HCT116 (cell line): Measurements from ENCODE around the gene FOXF1. TPM values are rescaled to one million over a fixed set of nuclear protein-coding genes. Genes with fewer than 3 reads are reported as not detected.

Source experiments
- ATAC-seq: fragments of 200-7000 bp; cut with Tn5 transposase; 2 replicates; pipeline ENCODE4 v1.9.1; 2020; ENCODE audit warnings: mild to moderate bottlenecking, moderate library complexity
- BruUV-seq: library from RNA; stranded (reverse); fragments of 400-500 nt; replicated peaks from 2 replicates; lab custom pipeline; 2021; lab: Mats Ljungman, UMichigan
- CTCF ChIA-PET: fragments of 300-600 bp; sonication (Branson Sonifier 250); formaldehyde crosslinking; loops from one replicate; lab custom pipeline; 2021; ENCODE audit warnings: antibody characterized with exemption; lab: Charles Lee
- POLR2A ChIA-PET: fragments of 300-600, 350-600 bp; sonication (Branson Sonifier 250); formaldehyde crosslinking; loops from one replicate; lab custom pipeline; 2021; ENCODE audit warnings: antibody characterized with exemption; lab: Charles Lee
- RAD21 ChIA-PET, 2 experiments: fragments of 300-600 bp; sonication (Branson Sonifier 250); formaldehyde crosslinking; loops; one replicate each; lab custom pipeline; 2023; ENCODE audit warnings: low total read pairs in 2 of 2; ENCODE audit not compliant: uncharacterized antibody in 2 of 2, unreplicated experiment in 2 of 2, low non-redundant PET in 1 of 2; lab: Charles Lee
- DNase-seq: peaks from one replicate; pipeline ENCODE4 v3.0.0-alpha.2; 2010; ENCODE audit warnings: low read depth, low spot score
- H2AFZ ChIP-seq: fragments of 200-600 bp; shearing (Covaris generic), sonication (generic); 2 replicates; pipeline ENCODE4 v1.6.1; 2017; ENCODE audit warnings: low read depth, mixed run types, mixed read lengths, antibody characterized with exemption, low read length; ENCODE audit not compliant: poor library complexity, severe bottlenecking
- H3K27ac ChIP-seq: 2 replicates; pipeline ENCODE4 v1.5.1; 2012; ENCODE audit warnings: low read depth, low read length
- H3K27me3 ChIP-seq: fragments of 200-600 bp; sonication (generic); 2 replicates; pipeline ENCODE4 v1.6.1; 2016; ENCODE audit warnings: mixed run types, low read length, mixed read lengths; ENCODE audit not compliant: insufficient read depth
- H3K36me3 ChIP-seq, 2 experiments: fragments of 200-500 bp in 1 of 2; fragments of 200-600 bp in 1 of 2; sonication (Bioruptor generic) in 1 of 2; sonication (generic) in 1 of 2; 2 replicates each; pipeline versions ENCODE4 v1.5.1 to v1.6.1; 2014 to 2016; ENCODE audit warnings: low read length in 2 of 2, inconsistent platforms in 1 of 2, mixed read lengths in 1 of 2, mixed run types in 1 of 2; ENCODE audit not compliant: insufficient read depth in 2 of 2, control insufficient read depth in 1 of 2
- H3K4me1 ChIP-seq, 2 experiments: fragments of 200-600 bp in 1 of 2; sonication (generic) in 1 of 2; 2 replicates each; pipeline versions ENCODE4 v1.5.1 to v1.6.1; 2012 to 2017; ENCODE audit warnings: low read length in 2 of 2, inconsistent platforms in 1 of 2, mild to moderate bottlenecking in 1 of 2, mixed read lengths in 1 of 2, mixed run types in 1 of 2, moderate library complexity in 1 of 2; ENCODE audit not compliant: insufficient read depth in 2 of 2, control insufficient read depth in 1 of 2
- H3K4me2 ChIP-seq: fragments of 200-600 bp; sonication (generic); 2 replicates; pipeline ENCODE4 v1.6.1; 2017; ENCODE audit warnings: mixed run types, low read length, mixed read lengths
- H3K4me3 ChIP-seq, 2 experiments: fragments of 200-600 bp in 1 of 2; sonication (generic) in 1 of 2; replicated peaks in 1 of 2; 2 replicates each; pipeline ENCODE4 v1.5.1; 2011 to 2016; ENCODE audit warnings: low read length in 2 of 2, control low read depth in 1 of 2, low read depth in 1 of 2, mild to moderate bottlenecking in 1 of 2, mixed read lengths in 1 of 2, mixed run types in 1 of 2
- H3K79me2 ChIP-seq: fragments of 200-600 bp; sonication (generic); 2 replicates; pipeline ENCODE4 v1.6.1; 2017; ENCODE audit warnings: mild to moderate bottlenecking, mixed run types, low read length, moderate library complexity, mixed read lengths; ENCODE audit not compliant: insufficient read depth
- H3K9ac ChIP-seq: fragments of 200-600 bp; sonication (generic); 2 replicates; pipeline ENCODE4 v1.6.1; 2016; ENCODE audit warnings: low read length, mixed read lengths
- H3K9me2 ChIP-seq: fragments of 200-600 bp; sonication (generic), shearing (Covaris generic); 2 replicates; pipeline ENCODE4 v1.6.1; 2017; ENCODE audit warnings: mixed run types, mild to moderate bottlenecking, moderate library complexity; ENCODE audit not compliant: insufficient read depth
- H3K9me3 ChIP-seq, 2 experiments: fragments of 200-500 bp in 1 of 2; fragments of 200-600 bp in 1 of 2; sonication (Bioruptor generic) in 1 of 2; sonication (generic) in 1 of 2; 2 replicates each; pipeline ENCODE4 v1.6.1; 2014 to 2017; ENCODE audit warnings: low read length in 2 of 2, mixed read lengths in 2 of 2, inconsistent platforms in 1 of 2, low read depth in 1 of 2, mild to moderate bottlenecking in 1 of 2, mixed run types in 1 of 2, moderate library complexity in 1 of 2; ENCODE audit not compliant: control insufficient read depth in 1 of 2, insufficient read depth in 1 of 2
- H4K20me1 ChIP-seq: fragments of 200-600 bp; sonication (generic), shearing (Covaris generic); 2 replicates; pipeline ENCODE4 v1.6.1; 2017; ENCODE audit warnings: mixed run types, mild to moderate bottlenecking, moderate library complexity; ENCODE audit not compliant: insufficient read depth
- CBX3 ChIP-seq: IDR thresholded peaks from 2 replicates; pipeline ENCODE4 v1.6.1; 2012; ENCODE audit warnings: low read depth
- ELF1 ChIP-seq: IDR thresholded peaks from 2 replicates; pipeline ENCODE4 v1.6.1; 2012; ENCODE audit warnings: low read depth, borderline replicate concordance
- EZH2 ChIP-seq: fragments of 200-600 bp; sonication (generic); IDR thresholded peaks from 2 replicates; pipeline ENCODE4 v1.6.1; 2017; ENCODE audit warnings: antibody characterized with exemption, mixed run types
- EZH2phosphoT487 ChIP-seq: fragments of 200-600 bp; IDR thresholded peaks from 2 replicates; pipeline ENCODE4 v1.6.1; 2018; ENCODE audit warnings: antibody characterized with exemption, borderline replicate concordance
- FOSL1 ChIP-seq: IDR thresholded peaks from 2 replicates; pipeline ENCODE4 v1.6.1; 2012; ENCODE audit warnings: low read depth
- JUND ChIP-seq: IDR thresholded peaks from 2 replicates; pipeline ENCODE4 v1.6.1; 2012
- POLR2A ChIP-seq: IDR thresholded peaks from 2 replicates; pipeline ENCODE4 v1.7.0; 2011; ENCODE audit warnings: borderline replicate concordance; ENCODE audit not compliant: insufficient read depth, insufficient read length; ENCODE audit errors: extremely low read depth
- SIN3A ChIP-seq: IDR thresholded peaks from 2 replicates; pipeline ENCODE4 v1.6.1; 2012; ENCODE audit warnings: low read depth
- SP1 ChIP-seq: IDR thresholded peaks from 2 replicates; pipeline ENCODE4 v1.6.1; 2012; ENCODE audit warnings: low read depth
- SRF ChIP-seq: IDR thresholded peaks from 2 replicates; pipeline ENCODE4 v1.6.1; 2012; ENCODE audit warnings: low read depth
- TCF7L2 ChIP-seq: IDR thresholded peaks from 2 replicates; pipeline ENCODE4 v1.7.0; 2011; ENCODE audit warnings: borderline replicate concordance, inconsistent platforms; ENCODE audit not compliant: insufficient read depth, insufficient read length; ENCODE audit errors: extremely low read depth
- YY1 ChIP-seq: IDR thresholded peaks from 2 replicates; pipeline ENCODE4 v1.6.1; 2011; ENCODE audit warnings: low read length, low read depth, moderate library complexity, mild to moderate bottlenecking; ENCODE audit not compliant: insufficient replicate concordance; ENCODE audit errors: extremely low read depth
- ZFX ChIP-seq: fragments of 450-650 bp; IDR thresholded peaks from 2 replicates; pipeline ENCODE4 v1.6.1; 2017
- ZNF274 ChIP-seq: fragments of 200-500 bp; sonication (Bioruptor generic); IDR thresholded peaks from 2 replicates; pipeline ENCODE4 v1.6.1; 2014; ENCODE audit warnings: mild to moderate bottlenecking, low read depth, low read length, inconsistent platforms
- intact Hi-C: fragments of 100-400 bp; cut with micrococcal nuclease; formaldehyde crosslinking; loops from 2 replicates; pipeline ENCODE4 v1.10.0; 2022
- total RNA-seq: library from RNA; stranded (reverse); gene quantifications from one replicate; pipeline ENCODE4 v1.2.1, GENCODE V29; 2021; ENCODE audit not compliant: unreplicated experiment
- TF ChIP-seq, protein P1 (sequence below): IDR thresholded peaks from 2 replicates; pipeline ENCODE4 v1.6.1; 2011; ENCODE audit warnings: mild to moderate bottlenecking, low read length, moderate library complexity; ENCODE audit not compliant: insufficient replicate concordance; ENCODE audit errors: extremely low read depth
- TF ChIP-seq, protein P2 (sequence below): IDR thresholded peaks from 2 replicates; pipeline ENCODE4 v1.6.1; 2012

The FOXF1 gene
- total RNA-seq, 1 experiment from 2014 or later = 2.4 TPM

DNA sequence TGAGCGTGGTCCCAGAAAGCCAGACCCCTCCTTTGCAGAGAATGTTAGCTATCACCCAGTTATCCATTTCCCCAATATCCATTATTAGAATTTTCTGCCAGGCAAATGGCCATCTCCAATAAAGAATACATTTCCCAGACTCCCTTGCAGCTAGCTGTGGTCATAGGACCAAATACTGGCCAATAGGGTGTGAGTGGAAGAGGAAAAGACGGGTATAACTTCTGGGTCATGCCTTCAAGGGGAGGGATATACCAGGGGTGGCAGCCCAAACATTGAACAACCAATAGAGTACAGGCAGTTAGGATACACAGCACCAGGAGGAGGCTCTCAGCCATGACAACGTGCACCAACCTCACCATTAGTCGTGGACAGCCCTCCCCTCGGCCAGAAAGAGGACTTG lies 26.1 kb upstream of the FOXF1 start:
- POLR2A ChIA-PET = no interaction called here
- peaks cover 33% of the 10 kb centered on the region for H3K27me3 ChIP-seq
- peaks cover 3 to 6% of the 10 kb centered on the region in 2 experiments; a peak in 3 of 4 replicates for H3K4me1 ChIP-seq
- no TSS peak for BruUV-seq
- TF ChIP-seq EZH2phosphoT487 (no peak), ZFX (no peak), ELF1 (no peak), TCF7L2 (no peak), SRF (no peak), ZNF274 (no peak), YY1 (peak; percentile 56), JUND (no peak), SIN3A (no peak), EZH2 (no peak), CBX3 (no peak), FOSL1 (no peak), POLR2A (no peak), SP1 (peak; percentile 64; the same call in 1 of the 2 replicates)
- TF ChIP-seq, protein P1, sequence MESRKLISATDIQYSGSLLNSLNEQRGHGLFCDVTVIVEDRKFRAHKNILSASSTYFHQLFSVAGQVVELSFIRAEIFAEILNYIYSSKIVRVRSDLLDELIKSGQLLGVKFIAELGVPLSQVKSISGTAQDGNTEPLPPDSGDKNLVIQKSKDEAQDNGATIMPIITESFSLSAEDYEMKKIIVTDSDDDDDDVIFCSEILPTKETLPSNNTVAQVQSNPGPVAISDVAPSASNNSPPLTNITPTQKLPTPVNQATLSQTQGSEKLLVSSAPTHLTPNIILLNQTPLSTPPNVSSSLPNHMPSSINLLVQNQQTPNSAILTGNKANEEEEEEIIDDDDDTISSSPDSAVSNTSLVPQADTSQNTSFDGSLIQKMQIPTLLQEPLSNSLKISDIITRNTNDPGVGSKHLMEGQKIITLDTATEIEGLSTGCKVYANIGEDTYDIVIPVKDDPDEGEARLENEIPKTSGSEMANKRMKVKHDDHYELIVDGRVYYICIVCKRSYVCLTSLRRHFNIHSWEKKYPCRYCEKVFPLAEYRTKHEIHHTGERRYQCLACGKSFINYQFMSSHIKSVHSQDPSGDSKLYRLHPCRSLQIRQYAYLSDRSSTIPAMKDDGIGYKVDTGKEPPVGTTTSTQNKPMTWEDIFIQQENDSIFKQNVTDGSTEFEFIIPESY = no peak
- TF ChIP-seq, protein P2, sequence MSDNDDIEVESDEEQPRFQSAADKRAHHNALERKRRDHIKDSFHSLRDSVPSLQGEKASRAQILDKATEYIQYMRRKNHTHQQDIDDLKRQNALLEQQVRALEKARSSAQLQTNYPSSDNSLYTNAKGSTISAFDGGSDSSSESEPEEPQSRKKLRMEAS = no peak
- peaks cover 6 to 14% of the 10 kb centered on the region in 2 experiments; a peak in 2 of 4 replicates for H3K9me3 ChIP-seq
- H3K9me2 ChIP-seq = no peaks in the 10 kb centered on the region
- intact Hi-C loops = no loop called here
- H2AFZ ChIP-seq = no peak overlapping the region
- H3K4me2 ChIP-seq = peak overlapping the region; percentile 17; the same call in 1 of the 2 replicates
- H3K4me3 ChIP-seq = peak overlapping the region; percentile 1 to 13; a peak in 3 of 4 replicates
- peak; percentile 85 for ATAC-seq
- no peak overlapping the region for H3K27ac ChIP-seq
- peak; percentile 29 for DNase-seq
- no peak overlapping the region for H3K9ac ChIP-seq
- H4K20me1 ChIP-seq = no peaks in the 10 kb centered on the region
- no peaks in the 10 kb centered on the region for H3K36me3 ChIP-seq
- CTCF ChIA-PET = no interaction called here
- RAD21 ChIA-PET = no interaction called here
- no peaks in the 10 kb centered on the region for H3K79me2 ChIP-seq
